Measurements from ENCODE around the gene PPP3CA.

DNA sequence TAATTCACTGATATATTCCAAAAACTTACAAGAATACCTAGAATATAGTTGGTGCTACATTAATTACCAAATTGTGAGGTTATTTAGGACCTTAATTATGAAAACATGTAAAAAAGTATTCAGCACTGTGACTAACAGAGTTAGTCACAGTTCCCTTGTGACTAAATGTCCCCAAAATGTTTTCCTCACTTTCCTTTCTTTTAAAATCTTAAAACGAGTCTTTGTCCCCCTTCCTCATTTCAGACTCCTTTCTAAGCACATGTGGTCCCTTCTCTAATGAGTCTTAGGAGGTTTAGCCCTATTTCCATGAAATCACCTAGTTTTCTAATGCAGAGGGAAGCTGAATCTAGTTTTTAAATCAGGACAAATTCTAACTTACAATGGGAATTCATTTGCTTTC is 175.0 kb downstream of the PPP3CA start:
- no peak for TF ChIP-seq BRCA1 (IDR thresholded peaks at IDR 0.05; ENCODE audit: low read depth, low read length)
- no peak for TF ChIP-seq RFX5 (IDR thresholded peaks at IDR 0.05; ENCODE audit: borderline replicate concordance, low read depth, low read length)
- TF ChIP-seq EZH2 (IDR thresholded peaks at IDR 0.05; ENCODE audit: low read depth, low read length, severe bottlenecking): no peak
- TF ChIP-seq RAD21 (IDR thresholded peaks at IDR 0.05 in 1 of 2, conservative IDR thresholded peaks at IDR 0.05 in 1 of 2; ENCODE audit: low read depth in 2 of 2, low read length in 2 of 2): no peak
- no peak for TF ChIP-seq POLR2AphosphoS5 (IDR thresholded peaks at IDR 0.05; ENCODE audit: low read depth, low read length)
- TF ChIP-seq SIN3A (conservative IDR thresholded peaks at IDR 0.05 in 1 of 2, IDR thresholded peaks at IDR 0.05 in 1 of 2; ENCODE audit: low read depth in 1 of 2, low read length in 2 of 2): no peak
- TF ChIP-seq, protein P1, sequence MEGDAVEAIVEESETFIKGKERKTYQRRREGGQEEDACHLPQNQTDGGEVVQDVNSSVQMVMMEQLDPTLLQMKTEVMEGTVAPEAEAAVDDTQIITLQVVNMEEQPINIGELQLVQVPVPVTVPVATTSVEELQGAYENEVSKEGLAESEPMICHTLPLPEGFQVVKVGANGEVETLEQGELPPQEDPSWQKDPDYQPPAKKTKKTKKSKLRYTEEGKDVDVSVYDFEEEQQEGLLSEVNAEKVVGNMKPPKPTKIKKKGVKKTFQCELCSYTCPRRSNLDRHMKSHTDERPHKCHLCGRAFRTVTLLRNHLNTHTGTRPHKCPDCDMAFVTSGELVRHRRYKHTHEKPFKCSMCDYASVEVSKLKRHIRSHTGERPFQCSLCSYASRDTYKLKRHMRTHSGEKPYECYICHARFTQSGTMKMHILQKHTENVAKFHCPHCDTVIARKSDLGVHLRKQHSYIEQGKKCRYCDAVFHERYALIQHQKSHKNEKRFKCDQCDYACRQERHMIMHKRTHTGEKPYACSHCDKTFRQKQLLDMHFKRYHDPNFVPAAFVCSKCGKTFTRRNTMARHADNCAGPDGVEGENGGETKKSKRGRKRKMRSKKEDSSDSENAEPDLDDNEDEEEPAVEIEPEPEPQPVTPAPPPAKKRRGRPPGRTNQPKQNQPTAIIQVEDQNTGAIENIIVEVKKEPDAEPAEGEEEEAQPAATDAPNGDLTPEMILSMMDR (IDR thresholded peaks at IDR 0.05; ENCODE audit: control extremely low read depth in 1 of 3, insufficient read depth in 1 of 3, low read depth in 1 of 3, low read length in 3 of 3): no peak
- TF ChIP-seq TAF1 (IDR thresholded peaks at IDR 0.05; ENCODE audit: low read depth, low read length): no peak
- no peak for TF ChIP-seq SUZ12 (IDR thresholded peaks at IDR 0.05; ENCODE audit: low read length)
- TF ChIP-seq EP300 (IDR thresholded peaks at IDR 0.05; ENCODE audit: borderline replicate concordance in 1 of 2, low read depth in 2 of 2, low read length in 2 of 2): no peak

Data from H1 (cell line).